PC-9 (cell line): ENCODE results near the gene HS3ST4. TPM values are rescaled to one million over a fixed set of nuclear protein-coding genes. Genes with fewer than 3 reads are reported as not detected.

ENCODE experiments used
- BruUV-seq: library from RNA; stranded (reverse); fragments of 400-500 nt; replicated peaks from 2 replicates; lab custom pipeline; 2021; lab: Mats Ljungman, UMichigan
- CTCF ChIA-PET: fragments of 300-600 bp; sonication (Branson Sonifier 250); formaldehyde crosslinking; loops from one replicate; lab custom pipeline; 2022; ENCODE audit warnings: antibody characterized with exemption; lab: Charles Lee
- POLR2A ChIA-PET: fragments of 300-600 bp; sonication (Branson Sonifier 250); formaldehyde crosslinking; loops from one replicate; lab custom pipeline; 2022; ENCODE audit warnings: antibody characterized with exemption; ENCODE audit not compliant: unreplicated experiment; lab: Charles Lee
- DNase-seq, 2 experiments: peaks; one replicate each; pipeline versions ENCODE4 v3.0.0 to v3.0.0-alpha.2; 2015 to 2022; ENCODE audit warnings: mixed read lengths in 1 of 2
- H2AFZ ChIP-seq: fragments of 200-600 bp; sonication (generic); 2 replicates; pipeline ENCODE4 v1.8.1; 2017; ENCODE audit warnings: antibody characterized with exemption
- H3F3A ChIP-seq: fragments of 200-600 bp; sonication (generic); 2 replicates; pipeline ENCODE4 v1.8.1; 2017; ENCODE audit warnings: antibody characterized with exemption, mild to moderate bottlenecking, low read depth; ENCODE audit not compliant: insufficient read depth
- H3K27ac ChIP-seq: fragments of 200-600 bp; sonication (generic); 2 replicates; pipeline ENCODE4 v1.6.1; 2016; ENCODE audit warnings: mixed run types
- H3K27me3 ChIP-seq: fragments of 200-600 bp; sonication (generic); 2 replicates; pipeline ENCODE4 v1.6.1; 2016; ENCODE audit warnings: low read depth, mixed run types; ENCODE audit not compliant: insufficient read depth
- H3K36me3 ChIP-seq: fragments of 200-600 bp; sonication (generic); 2 replicates; pipeline ENCODE4 v1.6.1; 2016; ENCODE audit warnings: low read depth, mixed run types
- H3K4me1 ChIP-seq: fragments of 200-600 bp; sonication (generic); replicated peaks from 2 replicates; pipeline ENCODE4 v1.6.1; 2016; ENCODE audit warnings: mixed run types; ENCODE audit not compliant: insufficient read depth
- H3K4me2 ChIP-seq: fragments of 200-600 bp; sonication (generic); 2 replicates; pipeline ENCODE4 v1.6.1; 2017; ENCODE audit warnings: mixed run types
- H3K4me3 ChIP-seq: fragments of 200-600 bp; sonication (generic); 2 replicates; pipeline ENCODE4 v1.6.1; 2016; ENCODE audit warnings: mixed run types
- H3K79me2 ChIP-seq: fragments of 200-600 bp; sonication (generic); 2 replicates; pipeline ENCODE4 v1.6.1; 2017; ENCODE audit warnings: low read depth, mixed run types
- H3K9me2 ChIP-seq: fragments of 200-600 bp; sonication (generic); 2 replicates; pipeline ENCODE4 v1.8.1; 2017; ENCODE audit warnings: mild to moderate bottlenecking; ENCODE audit not compliant: insufficient read depth
- H3K9me3 ChIP-seq: fragments of 200-600 bp; sonication (generic); 2 replicates; pipeline ENCODE4 v1.8.1; 2016; ENCODE audit warnings: low read depth; ENCODE audit not compliant: insufficient read depth
- H4K20me1 ChIP-seq: fragments of 200-600 bp; sonication (generic); 2 replicates; pipeline ENCODE4 v1.8.1; 2017; ENCODE audit not compliant: insufficient read depth
- CTCF ChIP-seq: fragments of 200-600 bp; sonication (generic); conservative IDR thresholded peaks from 2 replicates; pipeline ENCODE4 v1.6.1; 2017; ENCODE audit warnings: mixed run types, antibody characterized with exemption, mild to moderate bottlenecking, moderate library complexity
- EZH2 ChIP-seq: fragments of 200-600 bp; sonication (generic); IDR thresholded peaks from 2 replicates; pipeline ENCODE4 v1.8.0; 2017; ENCODE audit warnings: antibody characterized with exemption, low read depth
- intact Hi-C: fragments of 100-400 bp; cut with micrococcal nuclease; formaldehyde crosslinking; loops from one replicate; pipeline ENCODE4 v1.10.0; 2022; ENCODE audit not compliant: unreplicated experiment
- total RNA-seq: library from RNA; stranded (reverse); gene quantifications from 2 replicates; pipeline ENCODE4 v1.2.3, GENCODE V29; 2021

Gene HS3ST4
- total RNA-seq, 1 experiment from 2014 or later = not detected

GRCh38 chr16:26139884-26140283 is 448.1 kb downstream of the HS3ST4 start:
- Histone ChIP-seq H3K4me2 (no peak overlapping the region), H3F3A (no peaks in the 10 kb centered on the region), H2AFZ (no peak overlapping the region), H4K20me1 (no peaks in the 10 kb centered on the region), H3K36me3 (no peaks in the 10 kb centered on the region), H3K27ac (no peak overlapping the region), H3K9me2 (no peaks in the 10 kb centered on the region), H3K79me2 (no peaks in the 10 kb centered on the region), H3K4me3 (no peak overlapping the region), H3K9me3 (no peaks in the 10 kb centered on the region), H3K27me3 (peaks cover 7% of the 10 kb centered on the region; the same call in 1 of the 2 replicates), H3K4me1 (no peaks in the 10 kb centered on the region)
- POLR2A ChIA-PET = interaction anchor here (0.6 kb wide), 1 partner anchor 853 kb away, joined by 6 read pairs; no protein-coding TSS in a partner anchor
- no peak for TF ChIP-seq CTCF
- TF ChIP-seq EZH2 = no peak
- DNase-seq = no peak
- intact Hi-C loops = loop anchor here (10.0 kb wide), 1 partner anchor 55 kb away; no protein-coding TSS in a partner anchor
- CTCF ChIA-PET = no interaction called here
- no TSS peak for BruUV-seq

- TF ChIP-seq CTCF (no peak), EZH2 (no peak)
- BruUV-seq = no TSS peak
- Histone ChIP-seq H3K4me3 (no peak overlapping the region), H3K4me2 (no peak overlapping the region), H3K9me3 (no peaks in the 10 kb centered on the region), H2AFZ (no peak overlapping the region), H3K27me3 (no peaks in the 10 kb centered on the region), H3K4me1 (no peaks in the 10 kb centered on the region), H3K36me3 (no peaks in the 10 kb centered on the region), H3F3A (no peaks in the 10 kb centered on the region), H3K9me2 (no peaks in the 10 kb centered on the region), H3K27ac (no peak overlapping the region), H3K79me2 (no peaks in the 10 kb centered on the region), H4K20me1 (no peaks in the 10 kb centered on the region)
- DNase-seq = no peak
- CTCF ChIA-PET = no interaction called here
- POLR2A ChIA-PET = no interaction called here
- intact Hi-C loops = no loop called here
Measured at GRCh38 chr16:26149364-26150190, 457.8 kb downstream of the HS3ST4 start.

GRCh38 chr16:26155221-26155620 is 463.5 kb downstream of the HS3ST4 start:
- intact Hi-C loops = no loop called here
- no peaks in the 10 kb centered on the region for H3F3A ChIP-seq
- DNase-seq = no peak
- no peak overlapping the region for H3K4me3 ChIP-seq
- H3K9me2 ChIP-seq = no peaks in the 10 kb centered on the region
- no TSS peak for BruUV-seq
- no peak for TF ChIP-seq CTCF
- no peak for TF ChIP-seq EZH2
- H3K36me3 ChIP-seq = no peaks in the 10 kb centered on the region
- H4K20me1 ChIP-seq = no peaks in the 10 kb centered on the region
- H3K4me2 ChIP-seq = no peak overlapping the region
- no peak overlapping the region for H2AFZ ChIP-seq
- H3K4me1 ChIP-seq = no peaks in the 10 kb centered on the region
- H3K9me3 ChIP-seq = no peaks in the 10 kb centered on the region
- H3K79me2 ChIP-seq = no peaks in the 10 kb centered on the region
- no peak overlapping the region for H3K27ac ChIP-seq
- H3K27me3 ChIP-seq = no peaks in the 10 kb centered on the region
- CTCF ChIA-PET = no interaction called here
- POLR2A ChIA-PET = no interaction called here
